GM12878 (cell line): Measurements from ENCODE around the gene MAP3K21. TPM values are rescaled to one million over a fixed set of nuclear protein-coding genes. Genes with fewer than 3 reads are reported as not detected.

Experiments
- ATAC-seq: fragments of 200-7000 bp; cut with Tn5 transposase; 3 replicates; pipeline ENCODE4 v1.9.1; 2020; ENCODE audit warnings: mild to moderate bottlenecking, moderate library complexity
- BruUV-seq: library from RNA; stranded (reverse); fragments of 400-500 nt; replicated peaks from 2 replicates; lab custom pipeline; 2021; lab: Mats Ljungman, UMichigan
- CTCF ChIA-PET: fragments of 300-600 bp; sonication (Branson Sonifier 250); formaldehyde crosslinking; extraction: SDS; loops from one replicate; lab custom pipeline; 2021; ENCODE audit warnings: inconsistent platforms; lab: Yijun Ruan, JAX
- POLR2A ChIA-PET: fragments of 350-600 bp; formaldehyde crosslinking; extraction: SDS; loops from one replicate; lab custom pipeline; 2021; ENCODE audit warnings: inconsistent platforms; lab: Charles Lee
- RAD21 ChIA-PET: fragments of 300-600 bp; sonication (Branson Sonifier 250); formaldehyde crosslinking; loops from one replicate; lab custom pipeline; 2023; ENCODE audit warnings: antibody characterized with exemption; ENCODE audit not compliant: unreplicated experiment; lab: Charles Lee
- SMC1A ChIA-PET: fragments of 300-600 bp; sonication (Branson Sonifier 250); formaldehyde crosslinking; loops from one replicate; lab custom pipeline; 2023; ENCODE audit not compliant: unreplicated experiment, uncharacterized antibody; lab: Charles Lee
- DNase-seq: peaks from one replicate; pipeline ENCODE4 v3.0.0-alpha.2; 2011; ENCODE audit warnings: low read depth, low spot score
- FAIRE-seq: peaks from 3 replicates; lab custom pipeline; 2011; peaks lifted over from hg19 to GRCh38; lab: Jason Lieb, UNC
- H2AFZ ChIP-seq: 2 replicates; pipeline ENCODE4 v1.6.0; 2011; ENCODE audit warnings: low read depth, low read length, control low read depth; ENCODE audit not compliant: control insufficient read depth
- H3K27ac ChIP-seq: 2 replicates; pipeline ENCODE4 v1.5.1; 2011; ENCODE audit warnings: control low read depth; ENCODE audit not compliant: control insufficient read depth, insufficient read depth
- H3K27me3 ChIP-seq, 2 experiments: replicated peaks in 1 of 2; 2 replicates each; pipeline versions ENCODE4 v1.6.0 to v1.6.1; 2011; ENCODE audit warnings: low read length in 1 of 2; ENCODE audit not compliant: control insufficient read depth in 2 of 2, insufficient read depth in 2 of 2
- H3K36me3 ChIP-seq, 2 experiments: 2 replicates each; pipeline ENCODE4 v1.5.1; 2011; ENCODE audit warnings: low read length in 1 of 2; ENCODE audit not compliant: control insufficient read depth in 2 of 2, insufficient read depth in 2 of 2
- H3K4me1 ChIP-seq: 2 replicates; pipeline ENCODE4 v1.6.1; 2011; ENCODE audit warnings: mild to moderate bottlenecking, low read length, moderate library complexity, mixed read lengths; ENCODE audit not compliant: control insufficient read depth, insufficient read depth
- H3K4me2 ChIP-seq: 2 replicates; pipeline ENCODE4 v1.6.0; 2011; ENCODE audit warnings: control low read depth; ENCODE audit not compliant: control insufficient read depth, insufficient read depth
- H3K4me3 ChIP-seq: fragments of 200-600 bp; sonication (generic); 2 replicates; pipeline ENCODE4 v1.5.1; 2016
- H3K79me2 ChIP-seq: 2 replicates; pipeline ENCODE4 v1.6.0; 2011; ENCODE audit warnings: low read length; ENCODE audit not compliant: control insufficient read depth, insufficient read depth
- H3K9ac ChIP-seq: 2 replicates; pipeline ENCODE4 v1.8.0; 2011; ENCODE audit warnings: low read length, control low read depth, mixed read lengths; ENCODE audit not compliant: control insufficient read depth, insufficient read depth
- H3K9me3 ChIP-seq: replicated peaks from 3 replicates; pipeline ENCODE4 v1.5.1; 2011; ENCODE audit warnings: mild to moderate bottlenecking, low read length; ENCODE audit not compliant: control insufficient read depth, insufficient read depth
- H4K20me1 ChIP-seq: 2 replicates; pipeline ENCODE4 v1.6.0; 2011; ENCODE audit not compliant: control insufficient read depth, insufficient read depth
- ASH2L ChIP-seq: fragments of 300-600, 200-600 bp; sonication (generic); IDR thresholded peaks from 2 replicates; pipeline ENCODE4 v1.6.1; 2017; ENCODE audit warnings: low read depth, mild to moderate bottlenecking, borderline replicate concordance
- FOXK2 ChIP-seq: fragments of 450-650 bp; IDR thresholded peaks from 2 replicates; pipeline ENCODE4 v1.6.1; 2017; ENCODE audit warnings: mild to moderate bottlenecking, moderate library complexity
- JUNB ChIP-seq: IDR thresholded peaks from 2 replicates; pipeline ENCODE4 v1.6.1; 2016; ENCODE audit warnings: antibody characterized with exemption, mild to moderate bottlenecking
- MLLT1 ChIP-seq: fragments of 450-650 bp; IDR thresholded peaks from 2 replicates; pipeline ENCODE4 v1.6.1; 2016; ENCODE audit warnings: mild to moderate bottlenecking
- MYC ChIP-seq: IDR thresholded peaks from 2 replicates; pipeline ENCODE4 v1.6.1; 2011; ENCODE audit warnings: mild to moderate bottlenecking, low read length, moderate library complexity, inconsistent platforms; ENCODE audit not compliant: insufficient read depth, insufficient replicate concordance, insufficient read length, severe bottlenecking
- NBN ChIP-seq: fragments of 450-650 bp; IDR thresholded peaks from 2 replicates; pipeline ENCODE4 v1.6.1; 2016
- NFXL1 ChIP-seq: fragments of 450-650 bp; IDR thresholded peaks from 2 replicates; pipeline ENCODE4 v1.6.1; 2017; ENCODE audit warnings: antibody characterized with exemption, mild to moderate bottlenecking, borderline replicate concordance
- NFYA ChIP-seq: IDR thresholded peaks from 2 replicates; pipeline ENCODE4 v1.6.1; 2011; ENCODE audit warnings: low read depth, mild to moderate bottlenecking, low read length, improper control_type of control experiment, borderline replicate concordance
- NR2C2 ChIP-seq: IDR thresholded peaks from 2 replicates; pipeline ENCODE4 v1.6.1; 2011; ENCODE audit warnings: borderline replicate concordance, low read depth; ENCODE audit not compliant: control insufficient read depth, insufficient read length
- NR2F1 ChIP-seq: fragments of 450-650 bp; conservative IDR thresholded peaks from 2 replicates; pipeline ENCODE4 v1.6.1; 2017; ENCODE audit warnings: mild to moderate bottlenecking
- PAX5 ChIP-seq: IDR thresholded peaks from 2 replicates; pipeline ENCODE4 v1.6.1; 2011; ENCODE audit warnings: low read depth, low read length, borderline replicate concordance
- POLR2A ChIP-seq: IDR thresholded peaks from 2 replicates; pipeline ENCODE4 v1.6.1; 2011; ENCODE audit warnings: low read depth, mild to moderate bottlenecking, low read length
- RAD21 ChIP-seq: IDR thresholded peaks from 2 replicates; pipeline ENCODE4 v1.6.1; 2011; ENCODE audit warnings: mild to moderate bottlenecking, low read depth, low read length, moderate library complexity; ENCODE audit not compliant: insufficient read depth
- RBBP5 ChIP-seq: fragments of 200-600 bp; sonication (generic); conservative IDR thresholded peaks from 2 replicates; pipeline ENCODE4 v1.6.1; 2016
- SREBF1 ChIP-seq: IDR thresholded peaks from 2 replicates; pipeline ENCODE4 v1.6.1; 2012; ENCODE audit warnings: mild to moderate bottlenecking, low read length
- TBL1XR1 ChIP-seq: IDR thresholded peaks from 2 replicates; pipeline ENCODE4 v1.6.1; 2012; ENCODE audit warnings: low read depth, low read length, improper control_type of control experiment
- YY1 ChIP-seq: IDR thresholded peaks from 2 replicates; pipeline ENCODE4 v1.6.1; 2011; ENCODE audit warnings: low read depth, mild to moderate bottlenecking, low read length
- ZBTB4 ChIP-seq: fragments of 450-650 bp; formaldehyde crosslinking; IDR thresholded peaks from 2 replicates; pipeline ENCODE4 v1.4.0; 2022; ENCODE audit warnings: mild to moderate bottlenecking, moderate library complexity
- ZNF384 ChIP-seq: IDR thresholded peaks from 2 replicates; pipeline ENCODE4 v1.6.1; 2012; ENCODE audit warnings: low read depth, mild to moderate bottlenecking, low read length, improper control_type of control experiment, borderline replicate concordance
- ZSCAN29 ChIP-seq: fragments of 450-650 bp; IDR thresholded peaks from 2 replicates; pipeline ENCODE4 v1.6.1; 2017; ENCODE audit warnings: mild to moderate bottlenecking, moderate library complexity
- WGBS: methylation state at CpG from one replicate; pipeline ENCODE4 v1.1.6; 2016; ENCODE audit warnings: low lambda C conversion rate; ENCODE audit not compliant: insufficient replicate concordance, insufficient coverage; ENCODE audit errors: missing lambda C conversion rate; 5-methylcytosine and 5-hydroxymethylcytosine counted together
- in situ Hi-C: fragments of 300-500 bp; cut with MboI; formaldehyde crosslinking; loops from 9 replicates; pipeline ENCODE4 v1.14.3; 2018; ENCODE audit warnings: mixed read lengths
- intact Hi-C: fragments of 100-400 bp; cut with micrococcal nuclease; formaldehyde crosslinking; loops from one replicate; pipeline ENCODE4 v1.14.2; 2022; ENCODE audit not compliant: unreplicated experiment
- polyA plus RNA-seq, 11 experiments: library from polyadenylated mRNA; depleted of rRNA in 4 of 11; unstranded in 6 of 11; stranded (reverse) in 5 of 11; fragments of >200 nt; fragmentation: Nextera tagmentation in 4 of 11; fragmentation: Illumina TruSeq in 1 of 11; extraction: Ambion mirVana in 4 of 11; extraction: Trizol in 1 of 11; gene quantifications; 1 replicate in 1 of 11; 2 replicates in 10 of 11; pipeline versions ENCODE4 v1.2.1 to v1.2.3, GENCODE V29; 2011 to 2016; ENCODE audit warnings: inconsistent platforms in 2 of 11, missing spikeins in 2 of 11, low read depth in 1 of 11
- total RNA-seq, 4 experiments: library from RNA; depleted of rRNA in 3 of 4; stranded (reverse); fragments of >200 nt in 3 of 4; fragmentation: Illumina TruSeq in 1 of 4; extraction: Trizol in 1 of 4; gene quantifications; 2 replicates each; pipeline versions ENCODE4 v1.2.1 to v1.2.3, GENCODE V29; 2013 to 2021

Gene MAP3K21
- total and polyA plus RNA-seq, 10 of the 15 experiments (the other 5 are each of a cell fraction or from before 2014, with no cell fraction given) = 0.02 to 0.21 (median 0.09) TPM; not detected in 1

GRCh38 chr1:233368106-233368788 lies 40.7 kb downstream of the MAP3K21 start (continued):
- TF ChIP-seq SREBF1 = no peak
- no peak for TF ChIP-seq TBL1XR1
- no peak for TF ChIP-seq ZBTB4
- TF ChIP-seq JUNB = no peak
- no peak for TF ChIP-seq RAD21

GRCh38 chr1:233368789-233369130 lies 41.2 kb downstream of the MAP3K21 start:
- Histone ChIP-seq H4K20me1 (no peaks in the 10 kb centered on the region), H3K4me3 (no peak overlapping the region), H3K4me2 (no peak overlapping the region), H3K27me3 (no peaks in the 10 kb centered on the region), H3K79me2 (no peaks in the 10 kb centered on the region), H3K4me1 (no peaks in the 10 kb centered on the region), H3K36me3 (no peaks in the 10 kb centered on the region), H2AFZ (no peak overlapping the region), H3K9me3 (no peaks in the 10 kb centered on the region), H3K9ac (no peak overlapping the region), H3K27ac (no peak overlapping the region)
- no TSS peak for BruUV-seq
- ChIA-PET SMC1A (no interaction called here), POLR2A (interaction anchor here (0.7 kb wide), 1 partner anchor 215 kb away, joined by 4 read pairs; no protein-coding TSS in a partner anchor), RAD21 (no interaction called here), CTCF (no interaction called here)
- ATAC-seq (no peak), DNase-seq (no peak), FAIRE-seq (no peak)
- 85% methylated on average over 1 of the region's 1 CpG for WGBS
- intact Hi-C loops = no loop called here
- no peak for TF ChIP-seq PAX5
- TF ChIP-seq RBBP5 = no peak
- no peak for TF ChIP-seq MYC
- TF ChIP-seq MLLT1 = no peak
- no peak for TF ChIP-seq ASH2L
- no peak for TF ChIP-seq NR2F1
- TF ChIP-seq ZSCAN29 = no peak
- TF ChIP-seq NFXL1 = no peak
- TF ChIP-seq NFYA = no peak
- no peak for TF ChIP-seq YY1
- TF ChIP-seq ZNF384 = no peak
- TF ChIP-seq POLR2A = no peak
- no peak for TF ChIP-seq NR2C2
- no peak for TF ChIP-seq NBN
- TF ChIP-seq FOXK2 = no peak
- in situ Hi-C loops = no loop called here
